ENCODE measurements around the gene MSI2.

GRCh38 chr17:57464191-57464864 lies 208.0 kb downstream of the MSI2 start:
- no peak for TF ChIP-seq CTCF (IDR thresholded peaks at IDR 0.05)
- TF ChIP-seq EP300 (IDR thresholded peaks at IDR 0.05) = no peak
- no peak for TF ChIP-seq POLR2A (IDR thresholded peaks at IDR 0.05)
- no peak for TF ChIP-seq POLR2AphosphoS5 (IDR thresholded peaks at IDR 0.05)

Measured in suprapubic skin (tissue), 4 donors.